ENCODE measurements around the gene EXOSC10.

- no peak for TF ChIP-seq CTCF (IDR thresholded peaks at IDR 0.05)
- TF ChIP-seq POLR2A (IDR thresholded peaks at IDR 0.05) = no peak
These were observed 33.9 kb downstream of the EXOSC10 start for GRCh38 chr1:11065796-11066195.
